Ectodermal cell (in vitro differentiated cells): Measurements from ENCODE around the gene LRRC3B.

Experiments
- H3K27ac ChIP-seq: 2 replicates; pipeline ENCODE4 v1.7.0; 2013; ENCODE audit warnings: mild to moderate bottlenecking, low read depth, low read length; ENCODE audit not compliant: insufficient read depth, poor library complexity, severe bottlenecking
- H3K27me3 ChIP-seq: 2 replicates; pipeline ENCODE4 v1.7.0; 2013; ENCODE audit warnings: mild to moderate bottlenecking, low read length; ENCODE audit not compliant: insufficient read depth, control insufficient read depth, poor library complexity, severe bottlenecking
- H3K36me3 ChIP-seq: one replicate; pipeline ENCODE4 v1.7.0; 2013; ENCODE audit warnings: low read length; ENCODE audit not compliant: control insufficient read depth, insufficient read depth
- H3K4me1 ChIP-seq: one replicate; pipeline ENCODE4 v1.7.0; 2013; ENCODE audit warnings: low read length; ENCODE audit not compliant: control insufficient read depth, insufficient read depth
- H3K4me3 ChIP-seq: 2 replicates; pipeline ENCODE4 v1.7.0; 2013; ENCODE audit warnings: low read depth, low read length, control low read depth; ENCODE audit not compliant: insufficient read depth
- H3K9me3 ChIP-seq: 2 replicates; pipeline ENCODE4 v1.7.0; 2013; ENCODE audit warnings: mild to moderate bottlenecking, low read length, moderate library complexity; ENCODE audit not compliant: control insufficient read depth
- WGBS, 2 experiments: methylation state at CpG; one replicate each; pipeline ENCODE4 v1.1.7; 2013; ENCODE audit warnings: missing lambda C conversion rate in 2 of 2; 5-methylcytosine and 5-hydroxymethylcytosine counted together

Gene LRRC3B

DNA sequence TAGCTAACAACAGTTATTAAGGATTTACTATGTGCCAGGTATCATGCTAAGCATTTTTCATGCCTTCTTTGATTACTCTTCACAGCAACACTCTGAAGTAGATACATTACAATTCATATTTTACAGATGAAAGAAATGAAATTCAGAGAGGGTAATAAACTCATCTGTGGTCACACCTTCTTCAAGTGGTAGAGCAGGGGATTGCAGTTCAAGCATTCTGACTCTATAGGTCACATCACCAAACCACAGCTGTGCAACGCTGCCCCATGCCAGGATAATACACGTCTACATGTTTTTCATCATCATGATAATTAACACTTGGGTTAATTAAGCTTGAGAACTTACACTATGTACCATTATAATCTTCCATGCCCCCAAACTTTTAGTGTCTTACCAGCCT is 98.5 kb downstream of the LRRC3B start:
- H3K27me3 ChIP-seq, result no peaks in the 10 kb centered on the region
- no peaks in the 10 kb centered on the region for H3K36me3 ChIP-seq
- 88 to 98% methylated on average over 2 of the region's 2 CpGs for WGBS, 2 experiments
- no peak overlapping the region for H3K27ac ChIP-seq
- peaks cover 14% of the 10 kb centered on the region for H3K4me1 ChIP-seq
- H3K4me3 ChIP-seq, result no peak overlapping the region
- no peaks in the 10 kb centered on the region for H3K9me3 ChIP-seq

DNA sequence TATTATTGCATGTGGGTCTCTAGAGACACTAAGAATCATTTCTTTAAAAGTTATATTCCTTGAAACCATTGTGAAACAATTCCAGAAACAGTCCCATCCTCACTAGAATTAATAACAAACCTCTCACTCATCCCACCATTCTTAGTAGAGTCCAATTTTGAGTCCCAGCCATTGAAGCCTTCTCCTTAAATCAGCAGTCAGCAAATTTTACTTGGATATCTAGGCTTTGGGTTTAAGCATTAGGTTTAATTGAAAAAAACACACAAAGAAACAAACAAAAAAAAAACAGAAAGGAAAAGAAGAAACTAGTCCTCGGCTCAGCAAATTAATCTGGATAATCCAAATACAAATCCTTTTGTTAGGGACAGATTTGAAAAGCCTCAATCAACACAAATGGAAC is 109.3 kb downstream of the LRRC3B start:
- no peak overlapping the region for H3K27ac ChIP-seq
- WGBS, 2 experiments, result 53 to 86% methylated on average over 1 of the region's 1 CpG
- H3K4me1 ChIP-seq, result no peaks in the 10 kb centered on the region
- no peaks in the 10 kb centered on the region for H3K36me3 ChIP-seq
- H3K27me3 ChIP-seq, result no peaks in the 10 kb centered on the region
- H3K9me3 ChIP-seq, result no peaks in the 10 kb centered on the region
- H3K4me3 ChIP-seq, result no peak overlapping the region

DNA sequence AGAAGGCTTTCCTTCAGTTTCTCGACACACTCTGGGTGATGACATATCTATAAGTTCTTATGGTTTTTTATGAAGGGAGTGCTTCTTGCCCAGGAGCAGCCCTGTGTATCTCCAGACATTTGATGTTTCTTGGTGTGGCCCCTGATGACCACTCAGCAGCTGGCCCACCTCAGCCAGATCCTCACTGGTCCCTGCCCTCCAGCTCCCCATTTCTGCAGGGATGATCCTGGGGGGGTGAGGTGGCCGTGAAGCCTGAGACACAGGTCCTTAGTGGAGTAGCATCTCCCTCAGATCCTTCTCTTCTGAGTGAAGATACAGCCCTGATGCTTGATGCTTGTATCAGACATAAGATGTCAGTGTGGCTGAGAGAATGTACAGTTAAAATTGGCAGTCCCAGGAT is 127.7 kb downstream of the LRRC3B start:
- no peaks in the 10 kb centered on the region for H3K36me3 ChIP-seq
- no peaks in the 10 kb centered on the region for H3K4me1 ChIP-seq
- H3K27ac ChIP-seq, result no peak overlapping the region
- H3K4me3 ChIP-seq, result no peak overlapping the region
- WGBS, 2 experiments, result 88 to 92% methylated on average over 2 of the region's 2 CpGs
- no peaks in the 10 kb centered on the region for H3K9me3 ChIP-seq
- no peaks in the 10 kb centered on the region for H3K27me3 ChIP-seq

DNA sequence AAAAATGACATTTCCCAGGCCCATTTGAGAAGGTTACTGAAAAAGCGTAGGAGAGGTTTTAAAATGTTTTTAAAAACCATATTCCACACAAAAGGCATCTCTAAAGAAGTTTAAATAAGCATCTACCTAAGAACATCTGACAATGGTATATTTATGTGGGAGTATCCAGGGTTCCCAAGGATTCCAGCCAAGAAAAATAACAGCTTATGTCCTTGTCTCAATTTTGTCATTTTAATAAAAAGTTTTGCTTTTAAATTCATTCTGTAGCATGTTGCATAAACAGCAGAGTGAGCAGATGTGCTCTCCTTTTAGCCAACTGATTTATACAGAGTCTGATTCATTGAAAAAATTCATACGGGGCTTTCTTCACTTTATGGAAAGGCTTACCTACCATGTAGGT is 129.9 kb downstream of the LRRC3B start:
- no peak overlapping the region for H3K4me3 ChIP-seq
- no peaks in the 10 kb centered on the region for H3K9me3 ChIP-seq
- no peaks in the 10 kb centered on the region for H3K27me3 ChIP-seq
- H3K27ac ChIP-seq, result no peak overlapping the region
- WGBS, 2 experiments, result 93 to 99% methylated on average over 1 to 2 of the region's 2 CpGs
- no peaks in the 10 kb centered on the region for H3K36me3 ChIP-seq
- H3K4me1 ChIP-seq, result no peaks in the 10 kb centered on the region

DNA sequence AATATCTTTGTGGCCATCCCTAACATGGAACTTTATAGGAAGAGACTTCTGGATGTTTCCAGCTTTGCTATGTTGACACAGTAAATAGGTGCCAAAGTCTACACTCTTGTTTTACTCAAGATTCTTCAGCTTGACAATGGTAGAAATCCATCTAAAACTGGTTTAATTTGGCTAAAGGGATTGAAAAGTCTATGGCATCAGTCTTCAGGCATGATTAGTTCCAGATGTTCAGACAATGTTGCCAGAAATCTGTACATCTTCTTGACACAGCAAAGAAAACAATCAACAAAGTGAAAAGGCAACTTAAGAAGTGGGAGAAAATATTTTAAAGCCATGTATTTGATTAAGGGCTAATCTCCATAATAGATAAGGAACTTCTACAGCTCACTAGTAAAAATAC is 130.5 kb downstream of the LRRC3B start:
- H3K9me3 ChIP-seq, result no peaks in the 10 kb centered on the region
- no peaks in the 10 kb centered on the region for H3K27me3 ChIP-seq
- H3K36me3 ChIP-seq, result no peaks in the 10 kb centered on the region
- H3K4me1 ChIP-seq, result no peaks in the 10 kb centered on the region
- H3K27ac ChIP-seq, result no peak overlapping the region
- no peak overlapping the region for H3K4me3 ChIP-seq

DNA sequence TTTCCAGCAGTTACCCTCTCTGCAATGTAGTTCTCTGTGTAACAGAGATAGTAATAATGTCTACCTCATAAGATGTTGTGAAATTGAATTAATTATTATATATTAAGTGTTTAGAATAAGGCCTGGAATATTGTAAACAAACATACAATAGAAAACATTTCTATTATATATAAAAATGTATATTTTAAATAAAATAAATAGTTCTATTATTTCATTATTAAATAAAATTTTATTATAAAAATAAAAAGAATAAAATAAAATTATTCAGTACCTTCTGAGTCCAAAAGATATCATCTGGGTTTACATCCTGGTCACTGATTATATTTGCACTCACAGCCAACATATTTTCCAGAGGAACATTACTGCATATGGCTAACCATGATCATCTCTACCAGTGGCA is 135.4 kb downstream of the LRRC3B start:
- Histone ChIP-seq H3K9me3 (no peaks in the 10 kb centered on the region), H3K27me3 (no peaks in the 10 kb centered on the region), H3K27ac (no peak overlapping the region), H3K4me1 (no peaks in the 10 kb centered on the region), H3K36me3 (no peaks in the 10 kb centered on the region), H3K4me3 (no peak overlapping the region)
